GM19238 (cell line): ENCODE results near the gene B9D1.
A peak's percentile ranks its signal among the peaks of the same experiment; 100 is the strongest.

Experiments used
- DNase-seq: peaks from one replicate; pipeline ENCODE4 v3.0.0; 2011; ENCODE audit warnings: low spot score; ENCODE audit not compliant: insufficient read length

B9D1 gene

GRCh38 chr17:19320876-19321275 lies 41.6 kb downstream of the B9D1 start:
- no peak for DNase-seq

GRCh38 chr17:19319771-19320505 lies 42.6 kb downstream of the B9D1 start:
- DNase-seq: no peak

- no peak for DNase-seq
Measured at GRCh38 chr17:19318611-19319010, 43.9 kb downstream of the B9D1 start.

GRCh38 chr17:19317359-19318095 lies 45.0 kb downstream of the B9D1 start:
- DNase-seq: peak; percentile 37

- no peak for DNase-seq
Measured at GRCh38 chr17:19316761-19317358, 45.7 kb downstream of the B9D1 start.

- DNase-seq: no peak
Measured at GRCh38 chr17:19315104-19315503, 47.4 kb downstream of the B9D1 start.

GRCh38 chr17:19313746-19314651 lies 48.5 kb downstream of the B9D1 start:
- DNase-seq: no peak

- no peak for DNase-seq
Measured at GRCh38 chr17:19313066-19313745, 49.3 kb downstream of the B9D1 start.

GRCh38 chr17:19312406-19312805 lies 50.1 kb downstream of the B9D1 start:
- no peak for DNase-seq

GRCh38 chr17:19311421-19312215 lies 50.9 kb downstream of the B9D1 start:
- no peak for DNase-seq

GRCh38 chr17:19311016-19311415 lies 51.5 kb downstream of the B9D1 start:
- DNase-seq: no peak

- no peak for DNase-seq
Measured at GRCh38 chr17:19310151-19310550, 52.4 kb downstream of the B9D1 start.

- DNase-seq: no peak
Measured at GRCh38 chr17:19309701-19310100, 52.8 kb downstream of the B9D1 start.

- DNase-seq: no peak
Measured at GRCh38 chr17:19308398-19308797, 54.1 kb downstream of the B9D1 start.

GRCh38 chr17:19307521-19307920 lies 55.0 kb downstream of the B9D1 start:
- DNase-seq: no peak

- peak; percentile 53 for DNase-seq
Measured at GRCh38 chr17:19306160-19307111, 56.1 kb downstream of the B9D1 start.

GRCh38 chr17:19305761-19306159 lies 56.8 kb downstream of the B9D1 start:
- no peak for DNase-seq

GRCh38 chr17:19305256-19305655 lies 57.3 kb downstream of the B9D1 start:
- no peak for DNase-seq

- no peak for DNase-seq
Measured at GRCh38 chr17:19304751-19305150, 57.8 kb downstream of the B9D1 start.
